Panc1 (cell line): ENCODE data around the gene MMP28.

Experiments used
- CTCF ChIP-seq: fragments of 450-650 bp; IDR thresholded peaks from 2 replicates; pipeline ENCODE4 v1.5.1; 2017; ENCODE audit warnings: mild to moderate bottlenecking
- POLR2AphosphoS5 ChIP-seq: IDR thresholded peaks from 2 replicates; pipeline ENCODE4 v1.6.1; 2012; ENCODE audit warnings: mild to moderate bottlenecking, low read depth, low read length, moderate library complexity
- SIN3A ChIP-seq: IDR thresholded peaks from 2 replicates; pipeline ENCODE4 v1.6.1; 2012; ENCODE audit warnings: low read depth, mild to moderate bottlenecking, low read length, moderate library complexity, borderline replicate concordance; ENCODE audit not compliant: insufficient read depth

GRCh38 chr17:35796942-35797341 lies 1.5 kb upstream of the MMP28 start:
- TF ChIP-seq CTCF (no peak), POLR2AphosphoS5 (no peak), SIN3A (no peak)
